Activated CD4-positive, alpha-beta T cell treated with anti-CD3 and anti-CD28 coated beads, Interleukin-2, amount 50 U/mL, for 4 hours (primary cell): ENCODE data around the gene B9D1.

ENCODE experiments used
- DNase-seq, 2 experiments: peaks; one replicate each; pipeline ENCODE4 v3.0.0-alpha.2; 2020

Gene B9D1

DNA sequence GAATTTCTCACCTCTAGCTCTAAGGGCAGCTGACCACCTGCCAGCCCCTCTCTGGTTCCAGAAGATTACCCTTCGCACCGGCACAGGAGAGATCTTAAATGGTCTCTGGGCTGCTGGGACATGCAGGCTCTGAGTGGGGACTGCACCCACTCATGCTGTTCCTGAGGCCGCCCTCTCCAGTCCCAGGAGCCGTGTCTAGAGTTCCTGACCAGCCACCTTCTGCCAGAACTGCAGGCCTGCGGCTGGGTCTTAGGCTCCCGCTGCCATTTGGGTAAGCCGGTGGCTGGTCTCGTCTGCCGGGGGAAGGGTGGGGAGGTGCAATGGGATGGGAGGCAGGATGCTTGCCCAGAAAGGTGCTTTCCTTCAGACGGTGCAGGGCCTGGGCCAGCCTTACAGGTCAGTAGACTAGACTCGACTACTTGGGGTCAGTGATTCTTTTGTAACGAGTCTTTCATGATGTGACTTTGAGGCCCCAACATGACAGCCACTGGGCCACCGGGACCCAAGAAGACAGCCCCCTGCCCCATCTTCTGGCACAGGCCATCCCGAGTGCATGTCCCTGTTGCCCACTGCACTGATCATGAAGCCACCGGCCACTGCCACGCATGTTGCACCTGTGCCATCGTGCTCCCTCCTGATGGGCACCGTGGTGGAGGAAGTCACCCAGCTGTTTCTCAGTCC lies 26.4 kb downstream of the B9D1 start:
- DNase-seq: no peak

DNA sequence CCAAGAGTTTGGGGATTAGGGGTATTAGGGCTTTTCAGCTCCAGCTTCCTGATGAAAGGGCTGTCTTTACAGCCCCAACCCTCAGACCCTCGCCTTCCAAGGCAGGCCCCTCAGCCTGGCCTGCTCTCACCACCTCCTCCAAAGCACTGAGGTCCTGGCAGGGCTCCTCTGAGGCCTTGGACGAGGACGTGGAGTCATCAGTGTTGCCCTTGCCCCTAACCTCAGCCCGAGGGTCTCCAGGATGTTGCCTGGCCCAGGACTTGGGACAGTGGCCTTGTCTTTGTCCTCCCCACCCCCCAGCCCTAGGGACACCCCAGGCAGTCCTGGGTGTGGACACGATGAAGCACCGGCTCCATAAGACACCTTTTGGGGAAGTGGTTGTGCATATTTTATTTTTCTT lies 28.2 kb downstream of the B9D1 start:
- DNase-seq: no peak

DNA sequence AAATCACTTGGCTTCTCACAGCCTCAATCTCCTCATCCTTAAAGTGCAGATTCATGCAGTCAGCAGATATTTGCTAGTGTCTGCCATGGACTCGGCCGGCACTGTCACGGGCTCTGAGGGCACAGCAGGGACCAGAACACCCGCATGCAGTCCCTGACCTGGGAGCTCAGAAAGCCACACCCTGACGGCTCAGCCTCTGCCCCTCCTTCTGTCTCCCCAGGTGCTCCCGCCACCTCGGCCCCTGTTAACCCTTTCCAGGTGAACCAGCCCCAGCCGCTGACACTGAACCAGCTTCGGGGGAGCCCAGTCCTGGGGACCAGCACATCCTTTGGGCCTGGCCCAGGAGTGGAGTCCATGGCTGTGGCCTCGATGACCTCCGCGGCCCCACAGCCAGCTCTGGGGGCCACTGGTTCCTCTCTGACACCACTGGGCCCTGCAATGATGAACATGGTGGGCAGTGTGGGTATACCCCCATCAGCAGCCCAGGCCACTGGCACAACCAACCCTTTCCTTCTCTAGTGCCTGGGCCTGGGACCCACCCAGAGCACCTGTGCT lies 28.7 kb downstream of the B9D1 start:
- DNase-seq: no peak

DNA sequence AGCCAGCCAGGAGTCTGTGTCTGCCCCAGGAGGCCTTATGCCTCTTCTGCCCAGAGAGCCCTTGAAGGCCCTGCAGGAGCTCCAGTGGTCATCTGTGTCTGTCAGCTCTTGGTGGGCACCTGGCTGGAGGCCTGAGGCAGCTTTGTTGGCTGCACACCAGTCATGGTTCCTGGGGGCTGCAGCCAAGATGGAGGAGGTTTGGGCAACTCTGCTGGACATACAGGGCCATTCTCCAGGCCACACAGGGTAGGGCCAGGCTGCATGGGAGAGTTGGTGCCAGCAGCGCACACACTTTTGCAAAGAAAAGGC lies 29.4 kb downstream of the B9D1 start:
- no peak for DNase-seq

DNA sequence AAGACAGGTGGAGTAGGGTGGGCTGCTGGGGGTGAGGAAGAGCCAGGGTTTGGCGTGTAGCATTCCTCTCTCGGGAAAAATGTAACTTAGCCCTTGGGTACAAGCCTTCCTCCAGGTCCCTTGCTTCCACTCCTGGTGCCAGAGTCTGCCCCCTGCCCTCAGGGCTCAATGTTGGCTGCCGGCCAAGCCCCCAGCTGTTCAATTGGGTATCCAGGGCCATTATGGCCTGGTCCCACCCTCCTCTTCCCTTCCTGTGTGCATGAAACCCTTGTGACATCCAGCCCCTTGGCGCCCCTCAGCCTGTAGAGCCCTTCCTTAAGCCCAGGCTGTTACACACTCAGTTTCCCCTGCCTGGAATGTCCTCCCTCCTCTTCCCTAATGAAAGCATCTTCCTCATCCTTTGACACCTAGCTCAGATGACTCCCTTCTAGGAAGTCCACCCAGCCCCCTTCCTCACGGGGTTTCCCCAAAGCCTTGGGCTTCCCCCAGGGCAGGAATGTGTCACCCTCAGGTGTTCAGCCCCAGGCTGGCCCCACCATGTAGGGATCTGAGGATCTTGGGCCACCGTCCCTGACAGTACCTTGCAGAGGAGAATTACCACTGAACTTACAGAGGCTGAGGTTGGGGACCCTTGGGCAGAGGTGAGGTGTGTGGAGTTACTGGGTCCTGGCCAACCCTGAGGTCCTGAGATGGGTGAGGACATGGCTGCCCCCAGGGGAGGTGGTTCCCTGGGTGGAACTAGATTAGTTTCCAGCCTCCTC lies 30.0 kb downstream of the B9D1 start:
- DNase-seq: no peak

DNA sequence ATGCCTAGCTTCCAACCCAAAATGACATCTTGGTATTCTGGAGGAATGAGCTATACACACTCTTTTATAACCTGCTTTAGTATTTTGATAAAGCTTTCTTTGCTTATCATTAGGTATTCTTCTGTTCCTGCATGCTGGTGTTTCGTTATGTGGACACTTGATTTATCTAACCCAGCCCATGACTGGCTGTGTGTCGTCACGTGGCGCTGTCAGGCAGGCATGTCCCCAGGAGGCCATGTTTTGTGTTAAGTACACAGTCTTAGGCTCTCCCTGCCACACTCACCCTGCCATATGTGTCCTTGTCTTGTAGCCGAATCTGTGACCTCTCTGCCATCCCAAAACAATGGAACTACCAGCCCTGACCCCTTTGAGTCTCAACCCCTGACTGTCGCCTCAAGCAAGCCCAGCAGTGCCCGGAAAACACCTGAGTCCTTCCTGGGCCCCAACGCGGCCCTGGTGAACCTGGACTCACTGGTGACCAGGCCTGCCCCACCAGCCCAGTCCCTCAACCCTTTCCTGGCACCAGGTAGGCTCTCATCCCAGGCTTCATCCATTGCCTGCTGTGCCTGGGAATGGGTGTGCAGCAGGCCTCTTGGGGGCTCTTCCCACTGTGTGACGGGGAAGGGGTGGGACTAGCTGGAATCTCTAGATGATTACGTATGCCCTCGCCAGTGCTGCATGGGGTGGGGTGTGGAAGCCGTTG lies 30.8 kb downstream of the B9D1 start:
- no peak for DNase-seq

DNA sequence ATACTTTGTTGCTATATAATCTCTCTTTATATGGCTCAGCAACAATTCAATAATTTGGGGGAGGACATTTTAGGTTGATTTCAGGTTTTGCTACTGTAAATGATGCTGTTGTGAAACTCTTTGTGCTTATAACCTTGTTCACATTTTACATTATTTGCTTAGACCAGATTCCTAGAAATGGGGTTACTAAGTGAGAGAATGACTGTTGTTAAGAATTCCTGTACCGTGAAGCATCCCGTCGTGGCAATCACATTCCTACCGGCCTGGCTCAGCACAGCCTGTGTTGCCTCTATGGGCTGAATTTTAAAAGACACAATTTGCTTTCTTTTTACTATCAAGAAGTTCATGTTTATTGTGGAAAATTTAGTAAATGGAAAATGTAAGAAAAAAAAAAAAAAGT lies 31.4 kb downstream of the B9D1 start:
- DNase-seq: no peak

DNA sequence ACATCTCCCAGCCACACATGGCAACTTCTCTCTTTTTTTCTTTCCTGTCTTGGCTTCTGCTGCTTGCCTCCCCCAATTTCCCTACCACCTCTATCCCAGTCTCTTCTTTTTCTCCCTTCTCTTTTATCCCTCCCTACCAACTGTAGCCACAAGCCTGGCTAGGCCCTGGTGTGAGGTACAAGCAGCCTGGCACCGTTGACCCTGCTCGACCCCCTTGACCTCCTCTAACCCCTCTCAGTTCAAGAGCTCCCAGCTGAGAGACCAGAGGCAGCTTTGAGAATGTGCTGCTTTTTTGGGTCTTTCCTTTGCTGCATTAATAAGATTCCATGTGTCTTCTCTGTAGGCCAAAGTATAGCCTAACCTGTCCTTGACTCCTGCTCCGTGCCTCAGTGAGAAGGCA lies 32.3 kb downstream of the B9D1 start:
- no peak for DNase-seq

DNA sequence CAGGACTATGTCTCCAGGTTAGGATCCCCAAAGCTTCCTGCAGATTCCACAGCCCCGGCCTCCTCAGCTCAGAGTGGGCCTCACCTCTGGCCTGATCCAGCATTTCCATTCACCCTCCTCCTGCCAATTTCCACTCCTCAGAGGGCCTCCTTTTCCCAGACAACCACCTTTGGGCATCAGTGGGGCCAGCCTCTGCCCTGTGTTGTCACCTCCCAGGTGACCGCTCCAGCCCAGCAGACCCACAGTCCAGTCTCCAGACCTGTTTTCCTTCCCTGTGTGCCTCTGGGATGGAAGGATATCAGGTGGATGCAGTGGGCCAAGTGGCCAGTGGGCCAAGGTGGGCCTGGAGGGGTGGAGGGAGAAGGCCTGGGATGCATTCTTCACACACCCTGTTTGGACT lies 32.7 kb downstream of the B9D1 start:
- DNase-seq: no peak

DNA sequence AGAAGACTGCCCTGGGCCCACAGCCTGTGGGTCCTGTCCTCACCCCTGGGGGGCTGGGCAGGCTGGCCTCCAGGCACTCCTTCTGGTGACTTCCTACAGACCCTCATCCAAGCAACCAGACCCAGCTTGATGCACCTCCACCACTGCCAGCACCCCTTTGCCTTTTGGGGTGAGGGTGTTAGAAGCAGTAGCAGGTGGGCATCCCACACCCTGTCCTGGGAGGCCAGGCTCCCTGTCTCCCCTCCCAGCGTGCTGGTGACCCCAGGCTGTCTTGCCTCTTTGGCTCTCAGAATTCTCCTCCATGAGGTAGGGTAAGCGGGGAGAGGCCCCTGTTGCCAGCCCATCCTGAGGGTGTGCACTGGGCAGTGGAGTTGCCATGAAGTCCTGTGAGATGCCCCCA lies 33.4 kb downstream of the B9D1 start:
- DNase-seq: no peak

DNA sequence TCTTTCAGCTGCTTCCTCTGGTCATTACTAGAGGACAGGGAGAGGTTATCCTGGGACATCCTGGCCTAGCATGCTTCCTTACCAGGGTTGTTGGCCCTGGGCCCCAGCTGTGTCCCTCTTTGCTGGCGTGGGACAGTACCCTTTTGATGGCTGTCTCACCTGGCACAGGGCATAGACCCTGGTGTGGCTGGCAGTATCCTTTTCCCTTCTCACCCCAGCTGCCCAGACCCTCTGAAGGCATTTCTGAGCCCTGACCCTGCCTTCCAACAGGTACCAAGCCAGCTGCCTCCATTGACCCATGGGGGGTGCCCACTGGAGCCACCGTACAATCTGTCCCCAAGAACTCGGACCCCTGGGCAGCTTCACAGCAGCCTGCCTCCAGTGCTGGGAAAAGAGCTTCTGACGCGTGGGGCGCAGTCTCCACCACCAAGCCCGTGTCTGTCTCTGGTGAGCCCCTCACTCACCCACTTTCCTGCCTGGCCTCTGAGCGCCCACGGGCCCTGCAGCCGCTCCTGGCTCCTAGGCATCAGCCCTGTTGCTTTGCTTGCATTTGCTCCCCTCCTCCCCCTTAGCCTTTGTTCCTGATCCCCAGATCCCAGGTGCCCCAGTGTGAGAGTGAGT lies 34.0 kb downstream of the B9D1 start:
- no peak for DNase-seq

DNA sequence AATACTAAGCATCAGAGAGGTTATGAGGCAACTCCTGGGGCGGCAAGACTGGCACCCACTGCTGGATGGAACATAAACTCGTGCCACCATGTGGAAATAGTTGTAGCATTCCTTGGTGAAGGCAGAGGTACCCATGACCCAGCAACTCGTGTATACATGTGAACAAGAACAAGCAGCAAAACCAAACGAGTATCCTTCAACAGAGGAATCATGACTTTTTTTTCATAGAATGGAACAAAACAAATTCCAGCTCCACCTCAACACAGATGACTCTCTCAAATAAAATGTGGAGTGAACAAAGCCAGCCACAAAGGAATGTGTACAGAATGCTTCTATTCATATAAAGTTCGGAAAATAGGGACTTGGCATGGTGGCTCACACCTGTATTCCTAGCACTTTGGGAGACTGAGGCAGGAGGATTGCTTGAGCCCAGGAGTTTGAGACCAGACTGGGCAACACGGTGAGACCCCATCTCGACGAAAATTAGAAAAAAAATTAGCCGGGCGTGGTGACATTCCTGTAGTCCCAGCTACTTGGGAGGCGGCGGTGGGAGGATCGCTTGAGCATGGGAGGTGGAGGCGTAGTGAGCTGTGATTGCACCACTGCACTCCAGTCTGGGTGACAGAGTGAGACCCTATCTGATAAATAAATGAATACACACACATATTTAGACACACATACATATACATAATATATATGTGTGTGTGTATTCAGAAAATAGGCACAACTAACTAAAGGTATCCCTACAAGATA lies 35.3 kb downstream of the B9D1 start:
- DNase-seq: no peak

DNA sequence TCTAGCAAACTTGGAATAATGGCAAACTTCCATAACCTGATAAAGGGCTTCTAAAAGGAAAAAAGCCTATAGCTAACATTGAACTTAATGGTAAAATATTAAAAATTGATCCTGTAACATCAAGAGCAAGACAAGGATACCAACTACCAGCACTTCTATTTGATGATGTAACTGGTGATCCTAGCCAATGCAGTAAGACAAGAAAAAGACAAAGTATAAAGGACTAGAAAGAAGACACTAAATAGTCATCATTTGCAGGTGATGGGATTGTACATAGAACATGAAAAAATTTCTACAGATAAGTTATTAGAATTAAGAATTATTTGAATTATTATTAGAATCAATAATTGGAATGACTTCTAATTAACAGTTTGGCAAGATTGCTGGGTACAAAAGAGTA lies 37.0 kb downstream of the B9D1 start:
- DNase-seq: no peak

DNA sequence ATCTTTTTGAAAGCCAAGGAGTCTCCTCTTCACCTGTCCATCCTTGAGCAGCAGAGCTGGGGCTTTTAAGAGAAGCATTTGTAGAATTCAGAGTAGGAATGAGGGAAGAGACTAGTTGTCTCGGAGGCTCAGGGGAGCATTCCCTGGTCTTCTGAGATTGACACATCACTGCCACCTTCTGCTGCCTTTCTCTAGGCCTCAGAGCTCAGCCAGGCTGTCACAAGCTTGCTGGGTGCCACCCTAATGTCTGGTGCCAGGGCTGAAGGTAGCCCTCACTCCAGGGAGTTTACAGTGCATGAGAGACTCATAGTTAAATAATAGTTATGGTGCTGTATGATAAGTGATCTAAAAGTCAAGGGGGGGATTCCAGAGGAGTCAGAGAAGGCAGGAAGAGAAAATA lies 39.7 kb downstream of the B9D1 start:
- no peak for DNase-seq

DNA sequence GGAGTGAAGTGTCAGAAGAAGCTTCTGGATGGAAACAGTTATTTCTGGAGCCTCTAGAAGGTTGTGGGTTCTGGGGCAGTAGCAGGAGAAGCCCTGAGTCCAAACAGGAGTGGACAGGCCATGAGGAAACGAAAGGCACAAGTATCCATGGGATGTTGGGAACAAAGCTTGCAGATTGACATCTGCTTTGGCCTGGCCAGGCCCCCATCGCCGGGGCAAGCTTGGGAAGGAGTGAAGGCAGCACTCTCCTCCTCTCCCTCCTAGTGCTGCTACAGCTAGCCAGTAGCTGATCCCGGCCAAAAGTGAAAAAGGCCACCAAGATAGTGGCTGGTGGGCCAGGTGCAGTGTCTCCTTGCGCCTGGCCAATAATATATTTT lies 40.4 kb downstream of the B9D1 start:
- no peak for DNase-seq

DNA sequence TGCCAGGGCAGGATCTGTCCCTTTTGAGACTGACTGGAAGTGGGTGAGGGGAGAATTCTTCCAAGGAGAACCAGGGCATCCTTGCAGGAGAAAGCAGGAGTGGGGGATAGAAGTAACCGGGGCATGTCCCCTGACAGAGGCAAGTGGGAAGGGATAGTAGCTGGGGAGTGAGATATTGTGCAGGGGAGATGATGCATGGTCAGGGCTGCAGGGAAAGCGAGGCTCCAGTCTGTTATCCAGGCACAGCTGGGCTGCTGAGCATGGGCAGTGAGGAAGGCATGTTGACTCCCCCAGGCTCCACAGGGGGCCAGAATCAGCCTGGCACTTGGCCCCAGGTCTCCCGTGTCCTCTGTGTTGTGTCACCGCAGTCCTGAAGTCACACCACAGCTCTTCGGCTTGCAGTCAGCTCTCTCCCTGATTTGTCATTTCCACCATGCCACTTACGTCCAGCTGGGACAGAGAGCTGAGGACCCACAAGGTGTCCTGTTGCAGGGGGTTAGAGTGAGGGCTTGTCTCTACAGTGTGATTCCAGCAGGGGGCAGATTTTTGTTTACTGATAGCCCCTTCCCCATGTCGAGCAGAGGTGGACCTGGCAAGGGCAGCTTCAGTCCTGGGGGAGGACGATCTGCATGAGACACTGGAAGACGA lies 40.9 kb downstream of the B9D1 start:
- DNase-seq: no peak

DNA sequence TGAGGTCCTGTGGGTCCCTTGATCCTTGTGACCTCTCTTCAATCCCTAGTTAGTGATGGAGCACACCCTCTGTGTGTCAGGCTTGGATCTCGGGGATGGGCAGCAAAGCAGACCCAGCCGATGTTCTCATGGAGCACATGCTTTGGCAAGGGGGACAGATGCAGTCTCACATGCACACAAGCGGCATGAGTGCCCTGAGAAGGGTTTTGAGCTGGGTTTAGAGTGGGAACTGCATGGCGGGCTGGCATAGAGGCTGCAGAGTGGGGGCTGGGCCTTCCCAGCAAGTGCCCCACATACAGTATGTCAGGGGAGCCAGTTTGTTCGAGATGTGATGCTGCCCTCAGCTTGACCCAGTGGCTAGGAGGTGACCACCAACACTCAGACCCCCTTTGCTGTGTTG lies 41.6 kb downstream of the B9D1 start:
- no peak for DNase-seq

DNA sequence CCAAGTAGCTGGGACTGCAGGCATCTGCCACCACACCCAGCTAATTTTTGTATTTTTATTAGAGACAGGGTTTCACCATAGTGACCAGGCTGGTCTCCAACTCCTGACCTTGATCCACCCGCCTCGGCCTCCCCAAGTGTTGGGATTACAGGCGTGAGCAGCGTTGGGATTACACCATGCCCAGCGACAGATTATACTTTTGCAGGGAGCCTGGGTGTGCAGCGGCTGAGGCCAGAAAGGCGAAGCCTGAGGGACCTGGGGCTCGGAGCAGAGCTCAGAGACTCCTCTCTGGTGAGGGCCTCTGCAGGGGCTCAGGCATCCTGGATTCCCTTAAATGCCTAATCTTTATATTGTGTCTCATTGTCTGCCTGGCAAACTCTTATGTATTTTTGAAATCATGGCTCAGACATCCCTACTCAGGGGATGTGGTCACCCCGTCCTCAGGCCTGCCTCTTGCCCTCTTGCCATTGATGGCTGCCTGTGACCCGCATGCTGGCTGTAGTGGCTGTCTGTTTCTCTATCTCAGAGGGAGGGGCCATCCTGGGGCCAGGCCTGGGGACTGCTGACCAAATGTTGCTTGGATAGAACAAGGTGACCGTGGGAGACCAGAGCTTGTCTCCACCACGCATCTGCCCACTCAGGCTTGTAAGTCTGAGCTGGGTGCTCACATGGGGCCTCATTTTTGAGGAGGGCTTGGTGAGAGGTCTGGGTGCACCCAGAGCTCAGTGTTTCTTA lies 42.6 kb downstream of the B9D1 start:
- no peak for DNase-seq

DNA sequence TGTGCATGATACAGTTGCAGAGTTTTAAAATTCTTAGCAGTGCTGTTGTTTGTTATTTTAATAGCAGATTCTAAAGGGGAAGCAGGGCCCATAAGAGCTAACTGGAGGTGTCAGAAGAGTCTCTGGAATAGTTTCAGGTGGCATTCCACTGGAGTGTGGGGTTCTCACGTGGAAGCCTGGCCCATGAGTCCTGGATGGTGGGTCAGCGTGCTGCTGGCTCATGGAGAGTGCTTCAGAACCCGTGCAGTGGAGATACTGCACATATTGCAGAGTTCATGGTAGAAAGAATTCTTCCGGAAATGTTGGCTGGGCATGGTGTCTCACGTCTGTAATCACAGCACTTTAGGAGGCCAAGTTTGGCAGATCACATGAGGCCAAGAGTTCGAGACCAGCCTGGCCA lies 43.9 kb downstream of the B9D1 start:
- DNase-seq: no peak

DNA sequence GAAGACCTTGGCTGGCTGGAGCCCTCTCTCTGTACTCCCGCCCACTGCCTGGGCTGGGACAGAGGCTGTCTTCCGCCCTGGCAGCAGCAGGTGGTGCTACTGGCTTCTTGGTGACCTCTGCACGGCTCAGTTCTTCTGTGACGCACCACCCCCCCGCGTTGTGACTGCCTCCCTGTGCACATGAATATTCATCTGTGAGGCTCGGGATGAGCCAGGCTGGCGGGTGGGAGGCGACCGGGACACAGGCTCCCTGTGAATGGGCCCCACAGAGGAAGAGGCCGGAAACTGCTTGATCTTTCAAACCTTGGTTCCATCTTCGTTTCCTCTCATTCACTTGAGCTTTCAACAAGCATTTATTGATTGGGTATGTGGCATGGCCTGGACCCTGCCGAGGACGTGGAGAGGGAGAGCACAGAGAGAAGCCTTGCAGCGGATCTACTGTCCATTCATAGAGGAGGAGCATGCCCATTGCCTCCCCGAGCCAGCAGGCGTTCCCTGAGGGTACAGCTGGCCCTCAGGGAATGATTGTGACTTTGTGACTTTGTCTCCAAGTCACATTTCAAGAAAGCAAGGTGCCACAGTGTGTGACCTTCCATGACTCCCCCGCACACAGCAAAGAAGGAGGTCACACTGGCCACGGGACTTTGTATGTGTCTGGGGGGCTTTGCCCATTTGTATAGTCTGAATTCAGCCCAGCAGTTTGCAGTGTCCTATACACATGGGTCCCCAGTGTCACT lies 45.0 kb downstream of the B9D1 start:
- DNase-seq: no peak

DNA sequence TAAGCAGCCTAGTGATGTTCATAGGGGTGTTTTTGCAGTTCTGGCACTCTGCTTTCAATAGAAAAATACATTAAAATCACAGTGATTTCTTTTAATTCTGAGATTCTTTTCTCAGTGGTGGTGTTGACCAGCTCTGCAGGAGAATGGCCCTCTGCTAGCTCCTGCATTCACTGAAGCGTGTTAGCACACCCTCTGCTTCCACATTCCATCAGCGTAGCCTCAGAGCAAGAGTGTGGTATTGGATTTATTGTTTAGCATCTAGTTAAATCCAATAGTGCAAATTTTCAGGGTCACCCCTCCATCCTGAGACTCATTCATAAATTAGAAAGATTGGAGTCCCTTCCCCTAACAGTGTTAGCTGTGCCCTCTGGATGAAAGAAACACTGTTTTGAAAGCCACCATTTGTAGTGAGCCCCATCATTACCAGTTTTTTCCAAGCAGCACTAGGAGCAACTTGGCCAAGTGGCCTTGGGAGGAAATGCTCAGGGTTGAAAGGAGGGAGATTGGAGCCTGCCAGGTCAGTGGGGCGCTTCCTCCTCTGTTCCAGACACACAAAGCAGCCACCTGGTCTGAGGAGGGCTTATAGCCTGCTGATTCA lies 45.7 kb downstream of the B9D1 start:
- no peak for DNase-seq
